Measurements from ENCODE around the gene CNR1.

CNR1 gene

DNA sequence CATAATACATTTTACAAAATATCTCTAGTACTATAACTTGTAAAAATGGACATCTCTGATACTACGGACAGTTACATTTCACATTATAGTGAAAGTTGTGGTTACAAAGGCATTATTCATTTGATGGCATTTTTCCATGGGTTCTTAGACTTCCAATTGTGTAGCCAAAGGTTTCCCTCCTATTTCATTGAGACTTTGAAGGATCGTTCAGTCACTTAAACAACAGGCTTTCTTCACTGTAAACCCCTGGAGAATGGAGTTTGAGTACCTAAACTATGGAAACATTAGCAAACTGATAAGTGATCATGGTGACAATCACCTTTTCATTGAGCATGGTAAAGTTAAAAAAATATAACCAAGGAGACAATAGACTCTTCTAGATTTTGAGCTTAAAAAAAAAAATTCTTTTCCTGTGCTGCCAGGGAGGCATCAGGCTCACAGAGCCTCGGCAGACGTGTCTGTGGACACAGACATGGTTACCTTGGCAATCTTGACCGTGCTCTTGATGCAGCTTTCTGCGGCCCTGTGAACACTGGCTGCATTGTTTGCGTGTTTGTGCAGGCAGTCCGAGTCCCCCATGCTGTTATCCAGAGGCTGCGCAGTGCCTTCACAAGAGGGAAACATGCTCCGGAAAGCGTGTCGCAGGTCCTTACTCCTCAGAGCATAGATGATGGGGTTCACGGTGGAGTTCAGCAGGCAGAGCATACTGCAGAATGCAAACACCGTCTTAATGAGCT, 22.6 kb downstream of the CNR1 start:
- DNase-seq: no peak

- no peak for DNase-seq
Observed at GRCh38 chr6:88142297-88142668, 23.9 kb downstream of the CNR1 start.

DNA sequence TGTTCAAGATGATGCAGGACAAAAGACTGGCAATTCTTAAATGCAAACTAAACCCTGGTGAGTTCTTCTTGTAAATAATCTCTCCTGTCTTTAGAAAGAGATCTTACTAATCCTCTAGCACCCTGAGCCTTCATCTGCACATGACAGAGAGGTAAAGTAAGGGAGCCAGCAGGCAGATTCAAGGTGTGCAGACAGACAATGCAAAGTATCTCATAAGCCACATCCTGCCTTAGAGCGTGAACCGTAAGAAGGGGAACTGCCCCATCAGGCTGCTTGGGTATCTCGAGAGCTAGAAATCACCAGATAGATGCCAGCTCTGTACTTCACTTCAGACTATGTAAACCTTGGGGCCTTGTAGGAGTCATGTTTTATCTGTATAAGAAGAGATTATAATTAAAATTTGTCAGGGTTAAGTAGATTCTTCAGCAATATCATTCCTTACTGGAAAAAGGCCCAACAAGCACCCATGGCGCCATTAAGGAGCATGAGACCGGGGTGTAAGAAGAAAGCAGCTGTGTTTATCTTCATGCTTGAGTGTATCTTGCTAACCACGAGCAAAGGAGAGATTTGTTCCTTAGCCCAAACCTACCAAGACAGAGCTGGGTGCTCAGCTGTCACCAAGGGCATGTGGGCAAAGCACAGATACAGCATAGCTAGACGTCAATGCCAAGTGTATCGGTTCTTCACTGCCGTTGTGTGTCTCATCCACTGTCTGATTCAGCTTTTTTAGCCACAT, 24.4 kb downstream of the CNR1 start:
- no peak for DNase-seq

GRCh38 chr6:88137915-88138314, 28.2 kb downstream of the CNR1 start:
- DNase-seq: no peak

GRCh38 chr6:88135578-88136114, 30.5 kb downstream of the CNR1 start:
- DNase-seq: no peak

- DNase-seq: no peak
Observed at GRCh38 chr6:88134575-88134974, 31.6 kb downstream of the CNR1 start.

GRCh38 chr6:88133718-88134117, 32.4 kb downstream of the CNR1 start:
- no peak for DNase-seq

GRCh38 chr6:88124925-88125557, 41.1 kb downstream of the CNR1 start:
- DNase-seq: no peak

GRCh38 chr6:88120635-88121034, 45.5 kb downstream of the CNR1 start:
- DNase-seq: no peak

- DNase-seq: no peak
Observed at GRCh38 chr6:88119769-88120168, 46.4 kb downstream of the CNR1 start.

DNA sequence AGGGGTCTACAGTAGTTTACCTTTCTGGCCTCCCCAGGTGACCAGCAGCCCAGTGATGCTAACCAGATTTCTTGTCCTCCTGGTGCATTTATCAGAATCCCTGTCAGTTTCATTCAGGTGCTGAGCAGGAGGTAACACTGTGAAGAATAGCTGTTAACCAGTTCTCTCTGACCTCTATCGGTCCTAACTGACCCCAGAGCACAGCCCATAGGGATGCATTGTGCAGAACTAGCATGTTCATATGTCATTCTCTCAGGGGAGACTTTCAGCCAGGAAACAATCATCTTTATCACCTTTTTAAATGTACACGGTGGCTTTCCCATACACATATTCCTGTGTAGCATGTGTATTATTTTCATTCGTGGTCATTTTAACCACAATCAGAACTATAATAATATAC, 49.9 kb downstream of the CNR1 start:
- DNase-seq: no peak

DNA sequence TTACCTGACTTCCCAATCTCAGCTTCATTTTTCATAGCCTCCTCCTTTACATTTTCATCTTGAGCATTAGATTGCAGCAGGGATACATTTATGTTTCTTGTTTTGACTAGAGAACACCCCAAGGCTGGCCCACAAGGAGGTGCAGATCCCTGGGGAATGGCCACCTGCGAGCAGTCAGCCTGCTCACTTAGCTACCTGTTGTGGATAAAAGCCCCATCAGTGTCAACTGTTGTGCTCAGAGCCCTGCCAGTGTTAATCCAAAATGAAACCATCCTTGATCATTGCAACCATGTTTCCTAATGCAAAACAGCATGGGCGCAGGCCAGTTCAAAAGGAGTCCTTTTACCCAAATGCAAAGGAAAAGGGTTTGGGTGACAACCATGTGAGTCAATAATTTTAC, 50.8 kb downstream of the CNR1 start:
- no peak for DNase-seq

- no peak for DNase-seq
Observed at GRCh38 chr6:88114838-88115237, 51.3 kb downstream of the CNR1 start.

DNA sequence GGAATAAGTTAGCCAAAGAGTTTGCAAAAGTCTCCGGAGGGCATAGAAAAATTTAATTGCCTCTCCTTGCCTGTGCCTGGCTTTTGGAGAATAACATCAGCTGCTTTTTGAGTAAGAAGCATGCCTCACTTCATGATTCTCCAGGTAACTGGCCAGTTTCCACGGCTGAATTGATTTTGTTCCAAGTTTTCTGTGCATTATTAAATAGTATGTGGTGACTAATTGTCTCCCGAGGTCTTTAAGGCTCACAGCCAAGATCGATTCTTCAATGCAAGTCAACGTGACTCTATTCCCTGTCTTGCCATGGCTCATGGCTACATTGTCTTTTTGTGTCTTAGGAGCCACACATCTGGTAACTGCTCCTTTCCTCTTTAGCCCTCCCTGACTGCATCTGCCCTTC, 54.2 kb downstream of the CNR1 start:
- no peak for DNase-seq

GRCh38 chr6:88107241-88107640, 58.9 kb downstream of the CNR1 start:
- DNase-seq: no peak

- no peak for DNase-seq
Observed at GRCh38 chr6:88105741-88106340, 60.3 kb downstream of the CNR1 start.
